A172 (cell line): ENCODE measurements around the gene FAM81A. TPM values are rescaled to one million over a fixed set of nuclear protein-coding genes. Genes with fewer than 3 reads are reported as not detected.
A peak's percentile ranks its signal among the peaks of the same experiment; 100 is the strongest.

ENCODE experiments used
- DNase-seq: peaks from one replicate; pipeline ENCODE4 v3.0.0-alpha.2; 2015; ENCODE audit warnings: low spot score
- total RNA-seq: library from RNA; depleted of rRNA; stranded (reverse); fragments of >200 nt; shearing (Covaris generic); gene quantifications from 2 replicates; pipeline ENCODE4 v1.2.3, GENCODE V29; 2014

FAM81A gene
- total RNA-seq, 1 experiment from 2014 or later: 0.78 TPM

- DNase-seq: no peak
Observed at GRCh38 chr15:59540654-59541053, 102.7 kb downstream of the FAM81A start.

GRCh38 chr15:59541750-59542149, 103.8 kb downstream of the FAM81A start:
- DNase-seq: no peak

GRCh38 chr15:59543721-59544547, 105.9 kb downstream of the FAM81A start:
- DNase-seq: no peak

GRCh38 chr15:59545573-59545972, 107.6 kb downstream of the FAM81A start:
- DNase-seq: no peak

DNA sequence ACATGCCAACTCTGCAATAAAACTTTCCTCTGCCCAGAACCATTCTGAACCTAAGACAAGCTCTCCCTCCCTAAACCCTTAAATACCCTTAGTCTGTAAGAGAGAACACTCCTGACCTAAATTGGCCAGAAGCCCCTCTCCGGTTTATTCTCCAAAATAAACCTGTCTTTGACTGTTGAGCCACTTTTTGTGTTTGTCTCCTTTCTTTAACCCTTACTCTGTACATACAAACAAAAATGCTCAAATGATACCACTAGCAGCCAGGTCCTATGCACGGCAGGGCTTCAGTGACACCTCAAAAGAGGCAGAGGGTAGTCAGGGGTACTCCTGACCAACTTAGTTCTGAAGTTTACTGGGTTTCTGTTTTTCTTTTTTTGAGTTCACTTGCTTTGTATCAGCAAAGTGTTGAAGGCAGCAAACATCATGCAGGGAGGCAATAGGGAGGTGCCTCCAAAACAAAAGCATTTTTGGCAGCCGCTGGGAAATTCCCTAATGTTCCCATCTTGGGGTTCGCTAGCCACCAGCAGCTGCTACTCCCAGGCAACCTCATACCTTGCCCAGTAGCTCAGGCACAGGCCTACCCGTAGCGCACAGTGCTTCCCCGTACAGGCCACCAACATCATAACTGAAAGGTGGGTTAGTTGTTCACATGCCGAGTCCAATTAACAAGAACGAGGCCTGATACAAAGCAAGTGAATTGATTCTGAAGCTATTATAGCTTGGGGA, 110.7 kb downstream of the FAM81A start:
- no peak for DNase-seq

GRCh38 chr15:59549301-59550185, 111.6 kb downstream of the FAM81A start:
- no peak for DNase-seq

DNA sequence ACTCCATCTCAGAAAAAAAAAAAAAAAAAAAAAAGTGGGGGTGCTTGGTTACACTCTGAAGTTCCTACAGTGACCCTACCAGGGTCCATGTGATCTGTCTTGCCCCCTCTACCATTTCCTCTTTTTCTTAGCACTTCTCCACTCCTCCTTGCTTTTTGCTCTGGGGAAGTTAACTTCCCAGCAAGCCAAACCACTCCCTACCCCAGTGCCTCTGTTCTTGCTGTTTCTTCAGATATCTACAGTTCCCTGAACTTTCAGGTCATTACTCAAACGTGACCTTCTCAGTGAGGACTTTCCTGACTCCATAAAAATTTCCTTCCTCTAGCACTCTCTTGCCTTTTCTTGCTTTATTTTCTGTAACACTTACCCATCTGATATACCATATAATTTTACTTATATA, 112.5 kb downstream of the FAM81A start:
- DNase-seq: no peak

DNA sequence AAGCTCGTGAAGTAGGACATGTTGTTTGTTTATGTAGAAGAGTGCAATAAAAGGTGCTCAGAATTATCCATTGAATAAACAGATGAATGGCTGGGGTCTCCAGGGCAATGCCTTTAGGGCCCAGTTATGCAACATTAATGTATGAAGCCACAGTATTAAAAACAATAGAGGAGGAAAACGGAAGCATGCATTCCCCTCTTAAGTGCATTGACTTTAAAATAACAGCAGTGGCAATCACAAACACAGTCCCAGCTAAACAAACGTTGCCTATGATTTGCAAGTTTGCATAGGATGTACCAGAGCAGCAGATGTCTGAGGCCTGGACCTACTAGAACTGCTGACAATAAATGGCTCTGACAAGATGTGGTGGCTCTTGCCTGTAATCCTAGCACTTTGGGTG, 113.0 kb downstream of the FAM81A start:
- DNase-seq: no peak

GRCh38 chr15:59553879-59554735, 116.1 kb downstream of the FAM81A start:
- DNase-seq: peak; percentile 67

- peak; percentile 54 for DNase-seq
Observed at GRCh38 chr15:59555696-59556095, 117.7 kb downstream of the FAM81A start.

- DNase-seq: no peak
Observed at GRCh38 chr15:59556380-59556779, 118.4 kb downstream of the FAM81A start.

DNA sequence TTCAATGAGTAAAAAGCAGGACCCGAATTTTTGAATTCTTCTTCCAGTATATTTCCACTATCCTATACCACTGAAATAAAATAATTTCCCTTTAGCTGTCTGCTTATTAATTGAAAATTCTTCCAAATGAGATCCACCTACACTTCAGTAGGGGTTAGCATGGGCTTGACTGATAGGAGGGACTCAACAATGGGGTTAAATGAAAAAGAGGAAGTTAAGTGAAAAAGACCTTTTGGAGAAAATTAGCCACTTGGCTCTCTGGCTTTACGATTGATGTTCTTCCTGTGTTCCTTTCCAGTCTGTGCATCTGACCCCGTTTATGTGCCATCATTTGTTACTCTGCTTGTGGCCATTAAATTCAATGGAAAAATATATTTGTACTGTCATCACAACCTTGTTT, 119.6 kb downstream of the FAM81A start:
- no peak for DNase-seq

GRCh38 chr15:59558851-59559250, 120.9 kb downstream of the FAM81A start:
- no peak for DNase-seq

GRCh38 chr15:59561547-59561946, 123.6 kb downstream of the FAM81A start:
- DNase-seq: no peak

- no peak for DNase-seq
Observed at GRCh38 chr15:59562448-59563186, 124.6 kb downstream of the FAM81A start.

- no peak for DNase-seq
Observed at GRCh38 chr15:59565299-59565698, 127.3 kb downstream of the FAM81A start.

- no peak for DNase-seq
Observed at GRCh38 chr15:59567324-59567723, 129.3 kb downstream of the FAM81A start.

- no peak for DNase-seq
Observed at GRCh38 chr15:59569477-59569876, 131.5 kb downstream of the FAM81A start.

- no peak for DNase-seq
Observed at GRCh38 chr15:59570315-59570714, 132.3 kb downstream of the FAM81A start.

GRCh38 chr15:59571606-59572005, 133.6 kb downstream of the FAM81A start:
- DNase-seq: no peak
